Activated CD8-positive, alpha-beta memory T cell treated with anti-CD3 and anti-CD28 coated beads, Interleukin-2, amount 50 U/mL, for 24 hours (primary cell): Measurements from ENCODE around the gene YLPM1.
A peak's percentile ranks its signal among the peaks of the same experiment; 100 is the strongest.

ENCODE experiments used
- DNase-seq: peaks from one replicate; pipeline ENCODE4 v3.0.0-alpha.2; 2020; ENCODE audit errors: extremely low read depth

YLPM1 gene

DNA sequence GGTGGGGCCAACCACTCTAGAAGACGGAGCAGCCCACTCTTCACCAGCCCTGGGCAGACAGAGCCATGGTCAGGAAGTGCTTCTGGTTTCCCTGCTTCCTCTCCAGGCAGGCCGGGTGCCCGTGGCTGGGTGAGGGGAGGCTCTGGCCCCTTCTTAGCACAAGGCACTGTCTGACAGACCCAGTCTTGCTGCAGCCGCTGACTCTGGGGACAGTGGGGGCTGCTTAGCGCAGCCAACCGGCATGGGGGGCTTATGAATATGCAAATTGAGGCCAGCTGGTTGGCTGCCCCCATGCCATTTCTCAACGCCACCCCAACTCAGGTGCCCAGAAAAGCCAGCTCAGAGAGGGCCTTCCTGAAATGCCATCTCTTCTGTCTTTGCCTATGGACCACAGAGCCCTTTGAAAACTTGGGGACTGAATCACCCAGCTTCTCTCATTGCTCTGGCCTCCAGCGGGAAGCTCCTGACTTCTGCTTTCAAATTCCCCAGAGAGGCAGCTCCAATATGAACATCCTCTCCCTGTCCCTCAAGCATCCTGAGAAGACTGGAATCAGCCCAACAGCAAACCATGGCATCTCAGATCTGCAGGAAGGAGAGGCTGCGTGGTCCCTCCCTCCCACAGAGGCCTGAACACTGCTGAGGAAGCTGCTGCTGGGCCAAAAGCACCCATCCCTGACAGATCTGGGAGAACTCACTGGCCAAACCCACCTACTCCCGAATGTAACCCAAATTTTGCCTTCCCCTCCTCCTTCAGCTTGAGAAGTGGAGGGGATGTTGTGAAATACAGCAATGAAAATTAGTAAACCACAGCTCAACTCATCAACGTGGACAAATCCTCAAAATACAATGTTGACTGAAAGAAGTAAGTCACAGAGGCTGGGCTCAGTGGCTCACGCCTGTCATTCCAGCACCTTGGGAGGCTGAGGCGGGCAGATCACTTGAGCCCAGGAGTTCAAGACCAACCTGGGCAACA, 113.1 kb downstream of the YLPM1 start, which contains the start of gene PROX2:
TSS of gene PROX2 (minus strand) at position 205 of the 973 bp plus-strand sequence. CDS start 12,311 bp downstream, outside the sequence.
- no peak for DNase-seq

DNA sequence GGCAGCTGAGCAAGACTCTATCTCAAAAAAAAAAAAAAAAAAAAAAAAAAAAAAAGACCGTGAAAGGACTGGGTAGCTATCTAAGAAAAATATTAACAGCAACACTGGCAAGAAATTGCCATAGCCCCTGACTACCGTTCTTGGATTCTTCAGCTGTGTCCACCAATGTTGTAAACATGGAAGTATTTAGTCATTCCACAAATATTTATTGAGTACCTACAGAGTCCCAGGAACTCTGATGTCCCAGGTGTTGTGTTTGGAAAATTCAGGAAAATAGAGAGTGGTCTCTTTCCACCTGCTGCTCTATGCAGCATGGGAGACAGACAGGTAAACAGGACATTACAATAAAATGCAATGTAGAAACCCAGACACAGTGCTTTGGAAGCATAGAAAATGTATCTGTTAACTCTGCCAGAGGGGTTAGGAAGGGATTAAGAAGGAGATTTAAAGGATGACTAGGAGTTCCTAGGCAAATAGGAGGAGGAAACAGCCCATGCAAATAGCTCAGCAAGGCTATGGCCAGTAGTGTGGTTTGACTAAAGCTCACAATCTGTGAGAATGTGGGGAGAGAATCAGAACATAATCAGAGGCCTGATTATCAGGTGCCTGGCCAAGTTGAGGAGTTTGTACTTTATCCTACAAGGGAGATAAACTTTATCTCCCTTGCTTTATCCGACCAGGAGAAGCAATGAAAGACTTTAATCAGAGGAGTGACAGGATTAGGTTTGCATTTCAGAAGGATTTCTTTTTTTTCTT, 116.5 kb downstream of the YLPM1 start:
- no peak for DNase-seq

DNA sequence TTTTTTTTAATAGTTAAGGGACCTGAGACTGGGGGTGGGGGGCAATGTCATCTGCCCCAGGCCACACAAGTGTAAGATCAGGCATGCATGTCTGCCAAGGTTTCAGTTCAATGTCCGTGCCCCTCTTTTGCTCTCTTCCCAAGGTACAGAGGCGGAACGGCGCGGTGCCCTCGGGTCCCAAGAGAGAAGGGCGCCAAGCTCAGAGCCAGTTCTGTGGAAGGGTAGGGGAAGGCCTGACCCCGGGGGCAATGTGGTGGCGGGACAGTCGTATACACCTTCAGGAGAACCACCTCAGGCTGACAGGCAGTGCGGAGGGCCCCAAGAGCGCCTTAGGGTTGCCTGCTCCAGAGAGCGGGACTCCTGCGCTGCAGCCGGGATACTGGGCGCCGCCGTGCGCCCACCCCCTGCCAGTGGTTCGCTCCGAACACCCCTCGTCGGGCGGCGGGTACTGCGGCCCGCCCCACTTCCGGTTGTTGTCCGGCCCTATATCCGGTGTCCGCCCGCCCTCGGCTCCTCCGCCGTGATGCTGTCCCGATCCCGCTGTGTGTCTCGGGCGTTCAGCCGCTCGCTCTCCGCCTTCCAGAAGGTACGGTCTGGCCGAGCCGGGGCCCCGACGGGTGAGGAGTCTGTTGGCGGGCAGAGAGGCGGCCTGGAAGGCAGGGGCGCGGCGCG, 118.5 kb downstream of the YLPM1 start, which contains the start of gene DLST:
TSS of gene DLST (plus strand) at position 486 of the 672 bp plus-strand sequence. CDS start at position 524, 38 bp downstream.
- peak; percentile 63 for DNase-seq

DNA sequence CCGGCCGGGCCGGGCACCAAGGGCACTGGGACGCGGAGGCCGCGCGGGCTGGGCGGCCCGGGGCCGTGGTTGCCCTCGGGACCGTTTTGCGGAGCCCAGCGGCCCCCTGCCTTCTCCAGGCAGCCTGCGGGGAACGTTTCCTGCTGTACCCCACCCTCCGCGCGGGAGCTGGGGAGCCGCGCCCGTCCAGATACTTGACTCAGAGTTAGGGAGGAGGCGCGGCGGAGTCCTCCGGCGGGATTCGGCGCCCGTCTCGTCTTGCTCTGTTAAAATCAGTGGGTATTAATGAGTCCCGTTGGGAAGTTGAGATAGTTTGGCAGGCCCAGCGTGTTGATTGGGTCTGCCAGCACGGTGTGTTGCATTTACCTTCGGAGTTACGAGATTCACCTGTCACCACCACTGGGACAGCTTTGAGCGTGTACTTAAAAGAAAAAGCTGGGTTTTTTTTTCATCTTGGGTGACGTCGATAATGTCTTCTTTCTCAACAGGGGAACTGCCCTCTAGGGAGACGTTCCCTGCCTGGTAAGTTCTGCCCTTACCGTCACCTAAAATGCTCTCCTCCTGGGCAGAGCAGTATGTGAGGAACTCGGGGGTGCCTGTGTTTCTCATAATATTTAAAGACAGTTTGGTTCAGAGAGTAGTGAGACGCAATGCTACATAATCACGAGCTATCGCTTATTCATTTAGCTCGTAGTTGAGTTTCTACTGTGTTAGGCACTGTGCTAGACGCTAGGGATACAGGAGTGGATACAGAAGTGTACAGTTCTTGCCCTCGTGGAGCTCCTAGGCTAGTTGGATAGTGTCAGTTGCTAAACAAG, 119.2 kb downstream of the YLPM1 start:
- peak; percentile 7 for DNase-seq
